Activated CD8-positive, alpha-beta T cell treated with anti-CD3 and anti-CD28 coated beads for 36 hours (primary cell): ENCODE measurements around the gene EYA3. TPM values are rescaled to one million over a fixed set of nuclear protein-coding genes. Genes with fewer than 3 reads are reported as not detected.

Experiments
- ATAC-seq: fragments of 200-7000 bp; cut with Tn5 transposase; one replicate; pipeline ENCODE4 v1.10.0; 2021; ENCODE audit warnings: mild to moderate bottlenecking, moderate library complexity
- CTCF ChIA-PET: fragments of 350-600 bp; sonication (Branson Sonifier 250); formaldehyde crosslinking; loops from one replicate; lab custom pipeline; 2021; ENCODE audit warnings: antibody characterized with exemption; lab: Charles Lee
- POLR2A ChIA-PET: fragments of 350-600 bp; sonication (Branson Sonifier 250); formaldehyde crosslinking; loops from one replicate; lab custom pipeline; 2021; ENCODE audit warnings: antibody characterized with exemption; lab: Charles Lee
- DNase-seq: peaks from one replicate; pipeline ENCODE4 v3.0.0-alpha.2; 2020
- H3K27ac Mint-ChIP-seq: one replicate; pipeline ENCODE4 v1.8.0; 2021; ENCODE audit warnings: mild to moderate bottlenecking, mixed read lengths
- H3K27me3 Mint-ChIP-seq: one replicate; pipeline ENCODE4 v1.8.0; 2021; ENCODE audit warnings: mixed read lengths
- H3K36me3 Mint-ChIP-seq: one replicate; pipeline ENCODE4 v1.8.0; 2021; ENCODE audit warnings: low read depth, mixed read lengths
- H3K4me1 Mint-ChIP-seq: one replicate; pipeline ENCODE4 v1.8.0; 2021; ENCODE audit warnings: low read depth, mixed read lengths
- H3K4me3 Mint-ChIP-seq: one replicate; pipeline ENCODE4 v1.8.0; 2021; ENCODE audit warnings: mild to moderate bottlenecking, moderate library complexity, mixed read lengths
- H3K9me3 Mint-ChIP-seq: one replicate; pipeline ENCODE4 v1.8.0; 2021; ENCODE audit warnings: mixed read lengths
- CTCF ChIP-seq: fragments of 200-600 bp; IDR thresholded peaks from one replicate; pipeline ENCODE4 v1.8.0; 2022; ENCODE audit warnings: antibody characterized with exemption, mild to moderate bottlenecking
- intact Hi-C: fragments of 100-400 bp; cut with micrococcal nuclease; formaldehyde crosslinking; loops from one replicate; pipeline ENCODE4 v1.10.0; 2022
- total RNA-seq, 2 experiments: library from RNA; stranded (reverse); gene quantifications; one replicate each; pipeline ENCODE4 v1.2.3, GENCODE V29; 2021

The EYA3 gene
- total RNA-seq, 2 experiments from 2014 or later: 34.6 to 34.9 TPM

- DNase-seq: no peak
- Mint-ChIP-seq H3K4me1 (peaks cover 6% of the 10 kb centered on the region), H3K27ac (no peak overlapping the region), H3K36me3 (no peaks in the 10 kb centered on the region), H3K4me3 (no peak overlapping the region), H3K9me3 (no peaks in the 10 kb centered on the region), H3K27me3 (peaks cover 22% of the 10 kb centered on the region)
- POLR2A ChIA-PET: interaction anchor here (0.8 kb wide), 1 partner anchor 48 kb away, joined by 3 read pairs; no protein-coding TSS in a partner anchor
- TF ChIP-seq CTCF: no peak
- ATAC-seq: no peak
- CTCF ChIA-PET: interaction anchor here (1.0 to 1.6 kb wide), 4 partner anchors 21 to 31 kb away, joined by 3 to 4 read pairs (median 3); no protein-coding TSS in a partner anchor
- intact Hi-C loops: no loop called here
Observed at GRCh38 chr1:28135371-28136168, 47.2 kb upstream of the EYA3 start.

- CTCF ChIA-PET: interaction anchor here (1.0 kb wide), 1 partner anchor 20 kb away, joined by 3 read pairs; no protein-coding TSS in a partner anchor
- TF ChIP-seq CTCF: no peak
- peaks cover 6% of the 10 kb centered on the region for H3K4me1 Mint-ChIP-seq
- intact Hi-C loops: no loop called here
- POLR2A ChIA-PET: interaction anchor here (0.6 to 0.7 kb wide), 2 partner anchors 48 to 183 kb away, joined by 3 read pairs; no protein-coding TSS in a partner anchor
- DNase-seq (no peak), ATAC-seq (no peak)
- H3K27ac Mint-ChIP-seq: no peak overlapping the region
- H3K27me3 Mint-ChIP-seq: peaks cover 20% of the 10 kb centered on the region
- H3K36me3 Mint-ChIP-seq: no peaks in the 10 kb centered on the region
- H3K4me3 Mint-ChIP-seq: no peak overlapping the region
- no peaks in the 10 kb centered on the region for H3K9me3 Mint-ChIP-seq
Observed at GRCh38 chr1:28134651-28135207, 46.3 kb upstream of the EYA3 start.

GRCh38 chr1:28132171-28133167 is 44.1 kb upstream of the EYA3 start:
- no peaks in the 10 kb centered on the region for H3K36me3 Mint-ChIP-seq
- ChIA-PET CTCF (interaction anchor here (1.1 kb wide), 1 partner anchor 77 kb away, joined by 3 read pairs; no protein-coding TSS in a partner anchor), POLR2A (interaction anchor here (1.5 kb wide), 1 partner anchor 78 kb away, joined by 3 read pairs; no protein-coding TSS in a partner anchor)
- H3K27ac Mint-ChIP-seq: no peak overlapping the region
- TF ChIP-seq CTCF: no peak
- ATAC-seq (no peak), DNase-seq (no peak)
- H3K27me3 Mint-ChIP-seq: peaks cover 22% of the 10 kb centered on the region
- H3K4me1 Mint-ChIP-seq: peaks cover 5% of the 10 kb centered on the region
- intact Hi-C loops: no loop called here
- no peak overlapping the region for H3K4me3 Mint-ChIP-seq
- no peaks in the 10 kb centered on the region for H3K9me3 Mint-ChIP-seq

- Mint-ChIP-seq H3K27ac (no peak overlapping the region), H3K9me3 (no peaks in the 10 kb centered on the region), H3K27me3 (peaks cover 20% of the 10 kb centered on the region), H3K4me1 (no peaks in the 10 kb centered on the region), H3K4me3 (no peak overlapping the region), H3K36me3 (no peaks in the 10 kb centered on the region)
- ATAC-seq: no peak
- no peak for TF ChIP-seq CTCF
- ChIA-PET CTCF (interaction anchor here (1.1 kb wide), 1 partner anchor 39 kb away, joined by 3 read pairs; no protein-coding TSS in a partner anchor), POLR2A (interaction anchor here (0.7 kb wide), 1 partner anchor 380 kb away, joined by 3 read pairs; no protein-coding TSS in a partner anchor)
- intact Hi-C loops: no loop called here
- DNase-seq: no peak
Observed at GRCh38 chr1:28130901-28131300, 42.5 kb upstream of the EYA3 start.
